Endodermal cell (in vitro differentiated cells): ENCODE measurements around the gene FUOM. TPM values are rescaled to one million over a fixed set of nuclear protein-coding genes. Genes with fewer than 3 reads are reported as not detected.

Experiments
- DNase-seq: peaks from one replicate; pipeline ENCODE4 v3.0.0-alpha.2; 2017
- H3K27ac ChIP-seq: 2 replicates; pipeline ENCODE4 v1.5.1; 2013; ENCODE audit warnings: mild to moderate bottlenecking, low read depth, low read length, moderate library complexity
- H3K27me3 ChIP-seq: 2 replicates; pipeline ENCODE4 v1.6.1; 2013; ENCODE audit warnings: mild to moderate bottlenecking, low read length, moderate library complexity; ENCODE audit not compliant: insufficient read depth, control insufficient read depth, poor library complexity, severe bottlenecking
- H3K36me3 ChIP-seq: 2 replicates; pipeline ENCODE4 v1.7.0; 2013; ENCODE audit warnings: mild to moderate bottlenecking, low read length, moderate library complexity; ENCODE audit not compliant: control insufficient read depth, insufficient read depth
- H3K4me1 ChIP-seq: one replicate; pipeline ENCODE4 v1.7.0; 2013; ENCODE audit warnings: low read length; ENCODE audit not compliant: control insufficient read depth, insufficient read depth
- H3K4me3 ChIP-seq: 2 replicates; pipeline ENCODE4 v1.5.1; 2013; ENCODE audit warnings: mild to moderate bottlenecking, low read length, moderate library complexity
- H3K9ac ChIP-seq: 2 replicates; pipeline ENCODE4 v1.6.1; 2013; ENCODE audit warnings: mild to moderate bottlenecking, low read length, moderate library complexity; ENCODE audit not compliant: poor library complexity, severe bottlenecking; ENCODE audit errors: extremely low read depth
- H3K9me3 ChIP-seq: 2 replicates; pipeline ENCODE4 v1.6.1; 2013; ENCODE audit warnings: mild to moderate bottlenecking, low read length, moderate library complexity; ENCODE audit not compliant: control insufficient read depth
- H3K27ac Mint-ChIP-seq: 2 replicates; pipeline ENCODE4 v1.8.0; 2020; ENCODE audit warnings: mixed read lengths
- H3K27me3 Mint-ChIP-seq: 2 replicates; pipeline ENCODE4 v1.8.0; 2021; ENCODE audit warnings: mild to moderate bottlenecking, mixed read lengths; ENCODE audit not compliant: insufficient read depth
- H3K36me3 Mint-ChIP-seq: 2 replicates; pipeline ENCODE4 v1.8.0; 2020; ENCODE audit warnings: low read depth, mixed read lengths
- H3K4me1 Mint-ChIP-seq: 2 replicates; pipeline ENCODE4 v1.8.0; 2020; ENCODE audit warnings: mixed read lengths
- H3K4me3 Mint-ChIP-seq: 2 replicates; pipeline ENCODE4 v1.8.0; 2020; ENCODE audit warnings: mild to moderate bottlenecking, moderate library complexity, mixed read lengths
- H3K9me3 Mint-ChIP-seq: 2 replicates; pipeline ENCODE4 v1.8.0; 2020; ENCODE audit warnings: mild to moderate bottlenecking, mixed read lengths
- WGBS, 2 experiments: methylation state at CpG; one replicate each; pipeline versions ENCODE4 v1.1.5 to v1.1.7; 2013; ENCODE audit warnings: missing lambda C conversion rate in 2 of 2, mixed read lengths in 1 of 2; ENCODE audit not compliant: insufficient coverage in 1 of 2, insufficient read length in 1 of 2; 5-methylcytosine and 5-hydroxymethylcytosine counted together
- total RNA-seq, 2 donors: library from RNA; stranded (reverse); fragmentation: NEBNext Ultra II Directional in 1 of 2; extraction: Animal tissue kit (Norgen Biotek cat#: 25700) in 1 of 2; gene quantifications; 2 replicates in 1 of 2; 3 replicates in 1 of 2; pipeline ENCODE4 v1.2.1, GENCODE V29; 2021
- TF ChIP-seq, protein P1 (sequence below): fragments of 200-600 bp; sonication (generic); conservative IDR thresholded peaks from 2 replicates; pipeline ENCODE4 v1.5.0; 2021; ENCODE audit warnings: antibody characterized with exemption, mild to moderate bottlenecking

The FUOM gene
- total RNA-seq, 2 donors from 2014 or later: 81.0 to 83.9 TPM

DNA sequence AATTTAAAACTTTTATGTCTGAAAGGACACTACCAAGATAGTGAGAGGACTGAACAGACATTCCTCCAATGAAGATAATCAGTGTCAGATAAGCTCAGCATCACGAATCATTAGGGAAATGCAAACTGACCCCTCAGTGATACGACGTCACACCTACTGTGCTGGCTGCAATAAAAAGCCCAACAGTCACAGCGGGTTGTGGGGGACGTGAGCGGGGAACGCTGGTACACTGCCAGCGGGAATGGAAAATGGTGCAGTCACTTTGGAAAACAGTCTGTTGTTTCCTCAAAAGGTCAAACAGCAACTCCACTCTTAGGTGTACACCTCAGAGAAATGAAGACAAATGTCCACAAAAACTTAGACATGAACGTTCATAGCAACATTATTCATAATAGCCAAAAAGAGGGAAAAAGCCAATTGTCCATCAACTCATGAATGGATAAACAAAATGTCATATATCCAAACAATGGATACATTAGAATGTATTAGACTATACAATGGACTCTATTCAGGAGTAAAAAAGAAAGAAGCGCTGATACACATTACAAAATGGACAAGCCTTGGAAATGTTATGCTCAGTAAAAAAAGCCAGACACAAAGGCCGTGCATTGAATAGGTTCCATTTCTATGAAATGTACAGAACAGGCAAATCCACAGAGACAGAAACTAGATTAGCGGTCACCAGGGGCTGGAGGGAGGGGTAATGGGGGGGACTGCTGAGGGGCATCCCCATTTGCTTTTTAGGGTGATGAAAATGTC is 17.7 kb upstream of the FUOM start:
- no peaks in the 10 kb centered on the region for H3K9me3 ChIP-seq
- no peaks in the 10 kb centered on the region for H3K9me3 Mint-ChIP-seq
- peaks cover 55% of the 10 kb centered on the region for H3K27me3 ChIP-seq
- H3K27ac ChIP-seq: no peak overlapping the region
- peaks cover 2% of the 10 kb centered on the region for H3K36me3 ChIP-seq
- no peaks in the 10 kb centered on the region for H3K4me1 Mint-ChIP-seq
- DNase-seq: no peak
- WGBS, 2 experiments: 71 to 80% methylated on average over 12 of the region's 12 CpGs
- peaks cover 56% of the 10 kb centered on the region for H3K27me3 Mint-ChIP-seq
- TF ChIP-seq, protein P1, sequence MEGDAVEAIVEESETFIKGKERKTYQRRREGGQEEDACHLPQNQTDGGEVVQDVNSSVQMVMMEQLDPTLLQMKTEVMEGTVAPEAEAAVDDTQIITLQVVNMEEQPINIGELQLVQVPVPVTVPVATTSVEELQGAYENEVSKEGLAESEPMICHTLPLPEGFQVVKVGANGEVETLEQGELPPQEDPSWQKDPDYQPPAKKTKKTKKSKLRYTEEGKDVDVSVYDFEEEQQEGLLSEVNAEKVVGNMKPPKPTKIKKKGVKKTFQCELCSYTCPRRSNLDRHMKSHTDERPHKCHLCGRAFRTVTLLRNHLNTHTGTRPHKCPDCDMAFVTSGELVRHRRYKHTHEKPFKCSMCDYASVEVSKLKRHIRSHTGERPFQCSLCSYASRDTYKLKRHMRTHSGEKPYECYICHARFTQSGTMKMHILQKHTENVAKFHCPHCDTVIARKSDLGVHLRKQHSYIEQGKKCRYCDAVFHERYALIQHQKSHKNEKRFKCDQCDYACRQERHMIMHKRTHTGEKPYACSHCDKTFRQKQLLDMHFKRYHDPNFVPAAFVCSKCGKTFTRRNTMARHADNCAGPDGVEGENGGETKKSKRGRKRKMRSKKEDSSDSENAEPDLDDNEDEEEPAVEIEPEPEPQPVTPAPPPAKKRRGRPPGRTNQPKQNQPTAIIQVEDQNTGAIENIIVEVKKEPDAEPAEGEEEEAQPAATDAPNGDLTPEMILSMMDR: no peak
- peaks cover 7% of the 10 kb centered on the region for H3K36me3 Mint-ChIP-seq
- no peaks in the 10 kb centered on the region for H3K4me1 ChIP-seq
- H3K9ac ChIP-seq: no peak overlapping the region
- no peak overlapping the region for H3K4me3 Mint-ChIP-seq
- no peak overlapping the region for H3K4me3 ChIP-seq
- no peak overlapping the region for H3K27ac Mint-ChIP-seq

DNA sequence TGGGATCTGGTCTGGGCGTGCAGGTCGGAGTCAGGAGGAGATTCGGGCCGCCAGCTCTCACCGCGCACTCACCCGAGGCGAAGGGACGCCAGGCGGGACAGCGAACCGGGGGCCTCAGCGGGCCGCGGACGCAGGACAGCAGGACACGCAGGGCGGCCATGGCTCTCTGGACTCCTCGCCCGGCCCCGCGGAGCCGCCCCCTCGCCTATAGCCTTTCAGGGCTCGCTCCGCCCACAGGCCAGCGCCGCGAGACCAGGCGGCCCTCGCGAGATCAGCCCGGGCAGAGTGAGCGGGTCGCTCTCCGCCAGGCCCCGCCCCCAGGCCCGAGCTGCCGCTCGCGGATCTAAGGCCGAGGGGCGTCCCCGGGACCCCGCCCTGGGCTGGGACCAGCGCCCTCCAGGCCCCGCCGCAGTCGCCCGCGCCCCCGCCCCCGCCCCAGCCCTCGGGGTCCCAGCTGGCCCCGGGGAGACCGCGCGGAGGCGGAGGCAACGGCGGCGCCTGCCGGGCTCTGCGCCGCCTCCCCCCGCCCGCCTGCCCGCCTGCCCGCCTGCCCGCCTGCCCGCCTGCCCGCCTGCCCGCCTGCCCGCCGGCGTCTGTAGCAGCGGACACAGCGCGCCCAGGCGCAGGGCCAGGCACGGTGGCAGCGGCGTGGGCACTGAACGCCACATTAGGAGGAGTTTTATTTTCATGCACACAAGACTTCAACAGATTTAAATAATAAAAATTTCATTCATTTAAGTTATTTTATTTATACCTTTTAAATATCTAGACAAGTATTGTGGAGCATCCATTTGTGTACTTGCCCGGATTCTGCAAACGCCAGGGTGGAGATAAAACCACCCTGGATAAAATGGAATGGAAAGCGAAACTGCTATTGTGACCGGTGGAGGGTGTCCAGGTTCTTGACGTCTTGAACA is 15.6 kb upstream of the FUOM start, which contains the start of gene ECHS1:
TSS of gene ECHS1 (minus strand) at position 181 of the 917 bp plus-strand sequence. CDS start at position 160, 21 bp downstream.
- Histone ChIP-seq H3K9me3 (no peaks in the 10 kb centered on the region), H3K4me1 (no peaks in the 10 kb centered on the region), H3K9ac (peak within 1 kb of the TSS; percentile 47), H3K27ac (no peak within 1 kb of the TSS), H3K36me3 (peaks cover 22% of the 10 kb centered on the region), H3K4me3 (peak within 1 kb of the TSS; percentile 71), H3K27me3 (peaks cover 46% of the 10 kb centered on the region)
- Mint-ChIP-seq H3K4me3 (peak within 1 kb of the TSS; percentile 72), H3K27ac (no peak within 1 kb of the TSS), H3K36me3 (peaks cover 26% of the 10 kb centered on the region), H3K9me3 (no peaks in the 10 kb centered on the region), H3K4me1 (no peaks in the 10 kb centered on the region), H3K27me3 (peaks cover 47% of the 10 kb centered on the region)
- 5 to 14% methylated on average over 25 to 89 of the region's 89 CpGs for WGBS, 2 experiments
- TF ChIP-seq, protein P1: no peak
- DNase-seq: peak; percentile 98

GRCh38 chr10:133372507-133372906 is 14.7 kb upstream of the FUOM start:
- H3K4me3 Mint-ChIP-seq: peak overlapping the region; percentile 72
- no peaks in the 10 kb centered on the region for H3K9me3 ChIP-seq
- 53 to 82% methylated on average over 6 to 19 of the region's 20 CpGs for WGBS, 2 experiments
- H3K27ac Mint-ChIP-seq: no peak overlapping the region
- no peak overlapping the region for H3K9ac ChIP-seq
- H3K27me3 ChIP-seq: peaks cover 37% of the 10 kb centered on the region
- H3K4me1 Mint-ChIP-seq: no peaks in the 10 kb centered on the region
- H3K4me1 ChIP-seq: no peaks in the 10 kb centered on the region
- H3K36me3 ChIP-seq: peaks cover 27% of the 10 kb centered on the region
- peaks cover 38% of the 10 kb centered on the region for H3K27me3 Mint-ChIP-seq
- peak overlapping the region; percentile 45 for H3K4me3 ChIP-seq
- H3K36me3 Mint-ChIP-seq: peaks cover 32% of the 10 kb centered on the region
- no peak for DNase-seq
- H3K27ac ChIP-seq: no peak overlapping the region
- no peaks in the 10 kb centered on the region for H3K9me3 Mint-ChIP-seq
- TF ChIP-seq, protein P1: no peak
